Fibroblast of gingiva (primary cell): Measurements from ENCODE around the gene NSD2.
"Not testable (repeated sequence)": the region's sequence is repeated elsewhere in the genome, so short reads cannot be mapped to it uniquely, and the experiment has no call there.

ENCODE experiments used
- DNase-seq: peaks from one replicate; pipeline ENCODE4 v3.0.0-alpha.2; 2011; ENCODE audit warnings: low read depth

Gene NSD2

DNA sequence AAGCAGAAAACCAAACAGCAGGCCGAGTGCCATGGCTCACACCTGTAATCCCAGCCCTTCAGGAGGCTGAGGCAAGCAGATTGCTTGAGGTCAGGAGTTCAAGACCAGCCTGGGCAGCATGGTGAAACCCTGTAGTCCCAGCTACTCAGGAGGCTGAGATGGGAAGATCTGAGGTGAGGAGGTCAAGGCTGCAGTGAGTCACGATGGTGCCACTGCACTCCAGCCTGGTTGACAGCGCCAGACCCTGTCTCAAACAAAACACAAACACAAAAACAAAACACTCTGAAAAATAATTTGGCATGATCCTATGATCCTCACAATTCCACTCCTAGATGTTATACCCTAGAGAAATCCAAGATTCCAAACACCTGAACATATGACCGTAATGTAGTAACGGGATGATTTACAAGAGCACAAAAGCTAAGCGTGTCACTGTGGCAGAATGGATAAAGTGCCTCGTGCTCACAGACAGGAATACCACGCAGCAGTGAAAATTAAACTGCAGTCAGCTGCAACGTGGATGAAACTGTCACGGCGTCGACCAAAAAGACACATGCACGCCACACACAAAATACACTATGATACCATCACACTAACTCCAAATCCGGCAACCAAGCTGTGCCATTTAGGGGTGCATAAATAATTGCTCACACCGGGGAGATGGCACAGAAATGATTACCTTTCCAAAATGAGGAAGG is 135.9 kb downstream of the NSD2 start:
- DNase-seq: no peak

DNA sequence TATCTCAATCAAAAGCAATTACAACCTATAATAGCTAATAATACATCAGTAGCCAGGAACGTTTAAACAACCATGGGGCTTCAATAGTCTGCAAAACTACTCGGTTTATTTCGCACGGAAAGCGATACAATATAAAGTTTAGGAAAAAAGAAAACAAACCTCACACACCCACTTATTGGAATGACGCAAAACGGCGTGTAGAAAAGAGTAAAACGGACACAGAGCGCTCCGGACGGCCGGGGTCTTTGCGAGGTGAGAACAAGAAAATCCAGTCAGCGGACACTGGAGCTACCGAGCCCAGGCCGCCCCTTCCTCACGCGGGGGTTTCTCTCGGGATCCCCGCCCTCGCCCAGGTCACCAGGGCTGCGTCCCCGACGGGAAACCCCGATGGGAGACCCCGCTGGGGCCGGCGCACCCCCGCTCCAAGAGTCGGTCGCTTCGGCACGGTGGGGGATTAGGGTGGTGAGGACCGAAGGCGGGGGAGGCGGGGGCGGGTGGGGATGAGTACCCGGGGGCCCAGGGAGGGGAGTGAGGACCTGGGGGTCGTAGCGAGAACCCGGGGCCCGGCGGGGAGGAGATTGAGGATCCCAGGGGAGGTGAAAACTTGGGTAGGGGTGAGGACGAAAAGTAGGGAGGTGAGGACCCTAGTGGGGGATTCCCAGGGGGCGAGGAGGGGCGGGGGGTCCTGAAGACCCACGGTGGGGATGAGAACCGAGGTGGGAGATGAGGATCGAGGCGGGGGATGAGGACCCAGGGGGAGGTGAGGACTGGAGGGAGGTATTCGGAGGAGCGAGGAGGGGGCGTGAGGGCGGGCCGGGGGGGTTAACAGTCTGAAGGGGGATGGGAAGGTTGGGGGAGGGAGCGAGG is 136.8 kb downstream of the NSD2 start:
- no peak for DNase-seq

DNA sequence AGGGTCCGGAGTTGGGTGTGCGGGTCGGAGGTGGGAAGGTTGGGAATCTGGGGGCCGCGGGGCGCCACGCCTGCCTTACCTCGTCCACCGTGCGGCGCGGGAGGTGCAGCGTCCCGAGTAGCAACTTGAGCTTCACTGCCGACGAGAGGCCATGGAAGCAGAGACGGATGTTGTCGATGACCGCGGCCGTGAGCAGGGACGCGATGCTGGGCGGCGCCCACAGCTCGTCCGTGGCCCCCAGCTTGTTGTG is 137.4 kb downstream of the NSD2 start:
- no peak for DNase-seq

DNA sequence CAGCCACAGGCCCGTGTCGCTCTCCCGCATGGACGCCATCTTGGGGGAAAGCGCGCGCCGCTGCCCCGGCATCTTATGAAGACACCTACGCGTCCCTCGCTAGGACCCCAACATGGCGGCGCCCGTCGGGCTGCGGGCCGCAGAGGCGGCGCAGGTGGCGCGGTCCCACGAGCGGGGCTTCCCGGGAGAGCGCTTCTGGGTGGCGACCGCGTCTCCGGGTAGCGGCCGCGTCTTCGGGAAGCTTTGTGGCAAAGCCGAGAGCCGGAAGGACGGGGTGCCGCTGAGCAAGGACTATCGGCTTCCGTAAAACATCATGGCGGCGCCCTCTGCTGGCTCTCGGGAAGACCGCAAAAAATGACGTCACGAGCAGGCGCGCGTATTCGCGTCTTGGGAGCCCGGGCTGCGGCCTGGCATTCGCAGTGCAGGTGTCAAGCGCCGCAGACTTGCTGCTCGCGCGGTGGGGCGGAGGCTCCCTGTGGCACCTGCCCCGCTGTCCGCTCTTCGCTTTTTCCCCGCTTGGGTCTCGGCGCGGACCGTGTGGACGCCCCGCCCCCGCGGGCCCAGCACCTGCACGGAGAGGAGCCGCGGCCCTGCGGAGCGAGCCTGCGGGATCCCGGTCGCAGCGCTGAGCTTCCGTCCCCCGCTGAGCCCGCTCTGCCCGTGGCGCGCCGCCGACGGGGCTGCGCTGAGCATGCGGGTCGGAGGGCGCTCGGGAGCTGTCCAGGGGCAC is 137.9 kb downstream of the NSD2 start, which contains the start of gene NELFA:
NELFA (minus strand) TSS at position 54 of the 730 bp plus-strand sequence; CDS start at position 39, 15 bp downstream.
- DNase-seq: peak; percentile 89

DNA sequence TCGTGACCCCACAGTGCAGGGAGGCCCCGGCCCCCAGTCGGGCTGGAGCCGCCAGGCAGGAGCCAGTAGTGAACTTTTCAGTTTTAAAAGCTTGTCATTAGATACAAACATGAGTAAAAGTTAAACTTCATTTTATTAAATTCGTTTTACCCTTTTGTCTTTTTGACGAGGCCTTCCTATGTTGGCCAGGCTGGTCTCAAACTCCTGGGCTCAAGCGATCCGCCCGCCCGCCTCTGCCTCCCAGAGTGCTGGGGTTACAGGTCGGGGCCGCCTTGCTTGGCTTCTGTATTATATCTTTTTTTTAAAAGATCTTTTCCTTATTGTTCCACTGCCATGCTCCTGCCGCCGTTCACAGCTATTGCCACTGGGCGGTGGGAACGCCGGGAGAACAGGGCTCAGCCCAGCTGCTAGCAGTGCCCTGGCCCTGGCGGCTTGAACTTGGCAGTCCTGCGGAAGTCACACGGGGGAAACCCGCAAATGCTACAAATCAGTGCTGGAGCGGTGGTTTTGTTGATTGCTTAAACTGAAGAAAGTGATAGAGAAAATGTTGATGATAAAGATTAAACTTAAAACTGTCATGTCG is 138.5 kb downstream of the NSD2 start:
- DNase-seq: peak; percentile 52

DNA sequence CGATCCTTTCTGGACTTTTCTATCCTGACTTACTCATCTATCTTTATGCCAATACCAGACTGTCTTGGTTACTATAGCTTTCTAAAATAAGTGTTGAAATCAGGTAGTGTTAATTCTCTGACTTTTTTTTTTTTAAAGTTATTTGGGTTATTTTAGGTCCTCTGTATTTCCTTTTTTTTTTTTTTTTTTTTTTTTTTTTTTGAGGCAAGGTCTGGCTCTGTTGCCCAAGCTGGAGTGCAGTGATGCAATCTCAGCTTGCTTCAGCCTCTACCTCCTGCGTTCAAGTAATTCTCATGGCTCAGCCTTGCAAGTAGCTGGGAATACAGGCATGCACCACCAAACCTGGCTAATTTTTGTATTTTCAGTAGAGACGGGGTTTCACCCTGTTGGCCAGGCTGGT is 140.4 kb downstream of the NSD2 start:
- DNase-seq: peak; percentile 20

DNA sequence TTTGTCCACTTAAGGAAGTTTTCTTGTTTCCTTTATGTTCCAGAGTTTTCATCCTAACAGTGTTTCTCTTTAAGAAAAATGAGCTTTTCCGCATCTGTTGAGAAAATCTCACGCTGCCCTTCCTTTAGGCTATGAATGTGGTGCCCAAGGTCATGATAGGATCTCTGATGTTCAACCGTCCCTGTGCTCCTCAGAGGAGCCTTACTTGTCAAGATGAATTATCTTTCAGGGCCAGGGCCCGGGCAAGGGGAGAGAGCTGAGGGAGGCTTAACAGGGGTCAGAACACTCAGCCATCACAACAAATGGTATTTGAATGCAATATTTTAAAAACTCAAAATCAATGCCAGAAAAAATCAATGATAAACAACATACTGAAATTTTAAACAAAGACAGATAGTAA is 143.8 kb downstream of the NSD2 start:
- no peak for DNase-seq

DNA sequence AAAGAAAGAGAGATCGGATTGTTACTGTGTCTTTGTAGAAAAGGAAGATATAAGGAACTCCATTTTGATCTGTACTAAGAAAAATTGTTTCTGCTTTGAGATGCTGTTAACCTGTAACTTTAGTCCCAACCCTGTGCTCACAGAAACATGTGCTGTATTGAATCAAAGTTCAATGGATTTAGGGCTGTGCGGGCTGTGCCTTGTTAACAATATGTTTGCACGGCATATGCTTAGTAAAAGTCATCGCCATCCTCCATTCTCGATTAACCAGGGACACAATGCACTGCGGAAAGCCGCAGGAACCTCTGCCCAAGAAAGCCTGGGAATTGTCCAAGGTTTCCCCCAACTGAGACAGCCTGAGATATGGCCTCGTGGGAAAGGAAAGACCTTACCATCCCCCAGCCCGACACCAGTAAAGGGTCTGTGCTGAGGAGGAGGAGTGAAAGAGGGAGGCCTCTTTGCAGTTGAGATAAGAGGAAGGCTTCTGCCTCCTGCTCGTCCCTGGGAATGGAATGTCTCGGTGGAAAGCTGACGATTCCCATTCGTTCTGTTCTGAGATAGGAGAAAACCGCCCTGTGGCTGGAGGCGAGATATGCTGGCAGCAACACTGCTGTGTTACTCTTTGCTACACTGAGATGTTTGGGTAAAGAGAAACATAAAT is 150.3 kb downstream of the NSD2 start:
- not testable (repeated sequence) for DNase-seq

DNA sequence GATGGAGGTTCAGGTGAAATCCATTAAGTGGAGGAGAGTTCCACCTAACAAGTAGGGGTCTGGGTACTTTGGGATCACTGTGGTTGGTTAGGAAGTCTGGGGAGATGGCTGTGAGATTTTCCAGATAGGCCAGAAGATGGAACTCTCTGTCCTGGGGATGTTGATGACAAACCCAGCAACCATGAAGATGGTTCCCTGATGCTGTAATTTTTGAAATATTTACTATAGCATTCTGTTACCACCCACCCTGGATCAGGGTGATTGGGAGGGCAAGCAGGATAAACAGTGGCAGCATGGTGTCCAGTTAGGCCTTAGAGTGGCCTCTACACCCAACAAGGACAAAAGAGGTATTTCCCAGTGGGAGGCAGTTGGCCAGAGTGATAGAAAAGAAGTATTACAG is 153.5 kb downstream of the NSD2 start:
- no peak for DNase-seq

DNA sequence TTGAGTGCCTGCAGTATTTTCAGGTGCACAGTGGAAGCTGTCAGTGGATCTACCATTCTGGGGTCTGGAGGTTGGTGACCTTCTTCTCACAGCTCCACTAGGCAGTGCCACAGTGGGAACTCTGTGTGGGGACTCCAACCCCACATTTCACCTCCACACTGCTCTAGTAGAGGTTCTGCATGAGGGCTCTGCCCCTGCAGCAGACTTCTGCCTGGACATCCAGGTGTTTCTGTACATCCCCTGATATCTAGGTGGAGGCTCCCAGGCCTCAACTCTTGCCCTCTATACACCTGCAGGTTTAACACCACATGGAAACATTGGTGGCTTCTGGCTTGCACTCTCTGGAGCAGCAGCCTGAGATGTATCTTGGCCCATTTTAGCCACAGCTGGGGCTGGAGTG is 154.6 kb downstream of the NSD2 start:
- no peak for DNase-seq

DNA sequence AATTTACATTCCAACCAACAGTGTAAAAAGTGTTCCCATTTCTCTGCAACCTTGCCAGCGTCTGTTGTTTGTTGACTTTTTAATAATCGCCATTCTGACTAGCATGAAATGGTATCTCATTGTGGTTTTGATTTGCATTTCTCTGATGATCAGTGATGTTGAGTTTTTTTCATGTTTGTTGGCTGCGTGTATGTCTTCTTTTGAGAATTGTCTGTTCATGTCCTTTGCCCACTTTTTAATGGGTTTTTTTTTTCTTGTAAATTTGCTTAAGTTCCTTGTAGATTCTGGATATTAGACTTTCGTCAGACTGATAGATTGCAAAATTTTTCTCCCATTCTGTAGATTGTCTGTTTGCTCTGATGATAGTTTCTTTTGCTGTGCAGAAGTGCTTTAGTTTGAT is 155.9 kb downstream of the NSD2 start:
- peak; percentile 17 for DNase-seq

DNA sequence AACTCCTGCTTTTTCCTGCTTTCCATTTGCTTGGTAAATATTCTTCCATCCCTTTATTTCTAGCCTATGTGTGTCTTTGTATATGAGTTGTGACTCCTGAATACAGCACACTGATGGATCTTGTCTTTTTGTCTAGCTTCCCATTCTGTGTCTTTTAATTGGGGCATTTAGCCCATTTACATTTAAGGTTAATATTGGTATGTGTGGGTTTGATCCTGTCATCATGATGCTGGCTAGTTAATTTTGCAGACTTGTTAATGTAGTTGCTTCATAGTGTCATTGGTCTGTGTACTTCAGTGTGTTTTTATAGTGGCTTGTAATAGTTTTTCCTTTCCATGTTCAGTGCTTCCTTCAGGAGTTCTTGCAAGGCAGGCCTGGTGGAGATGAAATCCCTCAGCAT is 160.0 kb downstream of the NSD2 start:
- not testable (repeated sequence) for DNase-seq
